H9 (cell line): ENCODE results near the gene ATRNL1. TPM values are rescaled to one million over a fixed set of nuclear protein-coding genes. Genes with fewer than 3 reads are reported as not detected.

Source experiments
- DNase-seq: peaks from one replicate; pipeline ENCODE4 v3.0.0-alpha.2; 2017
- H2AFZ ChIP-seq: one replicate; pipeline ENCODE4 v1.6.1; 2013; ENCODE audit warnings: mild to moderate bottlenecking, low read length, control low read depth, moderate library complexity
- H2AK5ac ChIP-seq: 2 replicates; pipeline ENCODE4 v1.6.1; 2013; ENCODE audit warnings: low read length, control low read depth, mixed read lengths; ENCODE audit not compliant: insufficient read length
- H2BK120ac ChIP-seq: one replicate; pipeline ENCODE4 v1.6.1; 2013; ENCODE audit warnings: low read depth, mild to moderate bottlenecking, low read length, control low read depth, inconsistent platforms; ENCODE audit not compliant: poor library complexity, severe bottlenecking
- H2BK12ac ChIP-seq: 2 replicates; pipeline ENCODE4 v1.6.1; 2013; ENCODE audit warnings: low read length, control low read depth, mixed read lengths, low read depth; ENCODE audit not compliant: insufficient read length
- H2BK15ac ChIP-seq: 2 replicates; pipeline ENCODE4 v1.6.1; 2013; ENCODE audit warnings: low read depth, low read length, control low read depth
- H2BK20ac ChIP-seq: one replicate; pipeline ENCODE4 v1.6.1; 2013; ENCODE audit warnings: low read depth, mild to moderate bottlenecking, low read length, control low read depth, inconsistent platforms; ENCODE audit not compliant: poor library complexity, severe bottlenecking
- H2BK5ac ChIP-seq: 2 replicates; pipeline ENCODE4 v1.6.1; 2013; ENCODE audit warnings: low read length, control low read depth, mixed read lengths; ENCODE audit not compliant: insufficient read length
- H3K14ac ChIP-seq: 2 replicates; pipeline ENCODE4 v1.6.1; 2013; ENCODE audit warnings: low read length, control low read depth; ENCODE audit not compliant: insufficient read depth
- H3K18ac ChIP-seq: 2 replicates; pipeline ENCODE4 v1.6.1; 2013; ENCODE audit warnings: low read depth, mild to moderate bottlenecking, mixed read lengths, low read length, control low read depth; ENCODE audit not compliant: insufficient read length
- H3K23ac ChIP-seq: 2 replicates; pipeline ENCODE4 v1.6.1; 2013; ENCODE audit warnings: low read length, control low read depth, mixed read lengths, low read depth; ENCODE audit not compliant: insufficient read length
- H3K23me2 ChIP-seq: 2 replicates; pipeline ENCODE4 v1.6.1; 2013; ENCODE audit warnings: low read depth, mild to moderate bottlenecking, mixed read lengths, low read length, control low read depth; ENCODE audit not compliant: insufficient read length, poor library complexity, severe bottlenecking
- H3K27ac ChIP-seq: 2 replicates; pipeline ENCODE4 v1.5.1; 2013; ENCODE audit warnings: low read length, control low read depth, mixed read lengths, low read depth; ENCODE audit not compliant: insufficient read length
- H3K27me3 ChIP-seq: 2 replicates; pipeline ENCODE4 v1.6.1; 2013; ENCODE audit warnings: low read length, control low read depth, inconsistent platforms; ENCODE audit not compliant: insufficient read depth
- H3K4ac ChIP-seq: 2 replicates; pipeline ENCODE4 v1.6.1; 2013; ENCODE audit warnings: low read depth, mild to moderate bottlenecking, control low read depth, inconsistent platforms, low read length, moderate library complexity
- H3K4me1 ChIP-seq: 2 replicates; pipeline ENCODE4 v1.6.1; 2013; ENCODE audit warnings: low read length, control low read depth, inconsistent platforms; ENCODE audit not compliant: insufficient read depth
- H3K4me2 ChIP-seq: 2 replicates; pipeline ENCODE4 v1.6.1; 2013; ENCODE audit warnings: low read length, control low read depth, mixed read lengths; ENCODE audit not compliant: insufficient read length, insufficient read depth
- H3K56ac ChIP-seq: 2 replicates; pipeline ENCODE4 v1.6.1; 2013; ENCODE audit warnings: low read depth, mild to moderate bottlenecking, mixed read lengths, low read length, control low read depth; ENCODE audit not compliant: insufficient read length
- H3K79me1 ChIP-seq: 2 replicates; pipeline ENCODE4 v1.6.1; 2013; ENCODE audit warnings: low read depth, mild to moderate bottlenecking, moderate library complexity, low read length, control low read depth, inconsistent platforms; ENCODE audit not compliant: insufficient read depth, poor library complexity, severe bottlenecking
- H3K79me2 ChIP-seq: 2 replicates; pipeline ENCODE4 v1.6.1; 2013; ENCODE audit warnings: low read length, control low read depth, inconsistent platforms; ENCODE audit not compliant: insufficient read depth
- H3K9ac ChIP-seq: 2 replicates; pipeline ENCODE4 v1.6.1; 2013; ENCODE audit warnings: low read length, control low read depth, mixed read lengths; ENCODE audit not compliant: insufficient read length; ENCODE audit errors: extremely low read depth
- H3K9me3 ChIP-seq: one replicate; pipeline ENCODE4 v1.6.1; 2013; ENCODE audit warnings: low read depth, low read length, inconsistent platforms; ENCODE audit not compliant: control insufficient read depth
- H3T11ph ChIP-seq: one replicate; pipeline ENCODE4 v1.6.1; 2013; ENCODE audit warnings: mild to moderate bottlenecking, low read length, control low read depth, inconsistent platforms
- H4K20me1 ChIP-seq: one replicate; pipeline ENCODE4 v1.6.1; 2013; ENCODE audit not compliant: control insufficient read depth, insufficient read length, insufficient read depth
- H4K5ac ChIP-seq: 2 replicates; pipeline ENCODE4 v1.6.1; 2013; ENCODE audit warnings: low read depth, mild to moderate bottlenecking, mixed read lengths, low read length, control low read depth; ENCODE audit not compliant: insufficient read length
- H4K8ac ChIP-seq: replicated peaks from 2 replicates; pipeline ENCODE4 v1.6.1; 2013; ENCODE audit warnings: low read length, control low read depth, mixed read lengths, low read depth; ENCODE audit not compliant: insufficient read length
- H4K91ac ChIP-seq: 2 replicates; pipeline ENCODE4 v1.6.1; 2013; ENCODE audit warnings: low read depth, mild to moderate bottlenecking, moderate library complexity, mixed read lengths, low read length, control low read depth; ENCODE audit not compliant: insufficient read length
- H3K27ac Mint-ChIP-seq, 3 experiments: 2 replicates in 2 of 3; 3 replicates in 1 of 3; pipeline ENCODE4 v1.8.0; 2020 to 2021; ENCODE audit warnings: mixed read lengths in 3 of 3, mild to moderate bottlenecking in 1 of 3, moderate library complexity in 1 of 3
- H3K27me3 Mint-ChIP-seq: 2 replicates; pipeline ENCODE4 v1.8.0; 2021; ENCODE audit warnings: low read depth, mild to moderate bottlenecking, moderate library complexity, mixed read lengths
- H3K36me3 Mint-ChIP-seq, 3 experiments: 2 replicates in 2 of 3; 3 replicates in 1 of 3; pipeline ENCODE4 v1.8.0; 2020 to 2021; ENCODE audit warnings: low read depth in 3 of 3, mixed read lengths in 3 of 3; ENCODE audit not compliant: insufficient read depth in 1 of 3
- H3K4me1 Mint-ChIP-seq, 2 experiments: 2 replicates each; pipeline ENCODE4 v1.8.0; 2020; ENCODE audit warnings: mixed read lengths in 2 of 2
- H3K4me3 Mint-ChIP-seq, 2 experiments: 2 replicates in 1 of 2; 3 replicates in 1 of 2; pipeline ENCODE4 v1.8.0; 2020 to 2021; ENCODE audit warnings: mild to moderate bottlenecking in 2 of 2, mixed read lengths in 2 of 2, moderate library complexity in 1 of 2
- H3K9me3 Mint-ChIP-seq, 2 experiments: 2 replicates in 1 of 2; 3 replicates in 1 of 2; pipeline ENCODE4 v1.8.0; 2020; ENCODE audit warnings: mild to moderate bottlenecking in 2 of 2, mixed read lengths in 2 of 2, moderate library complexity in 1 of 2
- WGBS: extraction: QIAGEN DNeasy Blood & Tissue Kit; methylation state at CpG from one replicate; pipeline ENCODE4 v1.1.7; 2013; ENCODE audit warnings: missing lambda C conversion rate, low lambda C conversion rate, mixed read lengths; ENCODE audit not compliant: insufficient read length; ENCODE audit errors: extremely low coverage; 5-methylcytosine and 5-hydroxymethylcytosine counted together
- total RNA-seq: library from RNA; stranded (reverse); gene quantifications from 2 replicates; pipeline ENCODE4 v1.2.1, GENCODE V29; 2021
- TF ChIP-seq, protein P1 (sequence below): fragments of 200-600 bp; sonication (generic); conservative IDR thresholded peaks from 3 replicates; pipeline ENCODE4 v1.8.0; 2021; ENCODE audit warnings: antibody characterized with exemption, mild to moderate bottlenecking

ATRNL1 gene
- total RNA-seq, 1 experiment from 2014 or later, result 9.2 TPM

DNA sequence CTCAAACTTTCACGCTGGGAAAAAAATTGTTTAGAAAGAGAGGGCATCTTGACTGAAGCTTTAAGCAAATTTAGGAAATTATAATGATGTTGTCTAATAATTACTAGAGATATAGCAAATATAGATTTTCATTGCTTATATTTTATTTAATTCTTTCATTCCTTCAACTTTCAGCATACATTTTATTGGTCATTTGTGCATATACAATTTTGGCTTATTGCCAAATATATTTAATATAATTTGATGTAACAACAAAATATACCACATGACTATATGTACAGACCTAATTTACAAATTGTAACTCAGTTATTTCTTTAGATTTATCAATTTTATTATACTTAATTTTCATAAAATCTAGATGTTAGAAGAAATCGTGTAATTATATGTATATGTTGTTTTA lies 390.1 kb downstream of the ATRNL1 start:
- H3K4me1 Mint-ChIP-seq, result no peaks in the 10 kb centered on the region
- no peaks in the 10 kb centered on the region for H3K27me3 Mint-ChIP-seq
- no peaks in the 10 kb centered on the region for H3K79me1 ChIP-seq

More for the DNA sequence above, 390.1 kb downstream of the ATRNL1 start:
- H3K27ac ChIP-seq, result no peak overlapping the region
- no peak for DNase-seq
- no peak overlapping the region for H3K18ac ChIP-seq
- H3K4me1 ChIP-seq, result no peaks in the 10 kb centered on the region
- TF ChIP-seq, protein P1, sequence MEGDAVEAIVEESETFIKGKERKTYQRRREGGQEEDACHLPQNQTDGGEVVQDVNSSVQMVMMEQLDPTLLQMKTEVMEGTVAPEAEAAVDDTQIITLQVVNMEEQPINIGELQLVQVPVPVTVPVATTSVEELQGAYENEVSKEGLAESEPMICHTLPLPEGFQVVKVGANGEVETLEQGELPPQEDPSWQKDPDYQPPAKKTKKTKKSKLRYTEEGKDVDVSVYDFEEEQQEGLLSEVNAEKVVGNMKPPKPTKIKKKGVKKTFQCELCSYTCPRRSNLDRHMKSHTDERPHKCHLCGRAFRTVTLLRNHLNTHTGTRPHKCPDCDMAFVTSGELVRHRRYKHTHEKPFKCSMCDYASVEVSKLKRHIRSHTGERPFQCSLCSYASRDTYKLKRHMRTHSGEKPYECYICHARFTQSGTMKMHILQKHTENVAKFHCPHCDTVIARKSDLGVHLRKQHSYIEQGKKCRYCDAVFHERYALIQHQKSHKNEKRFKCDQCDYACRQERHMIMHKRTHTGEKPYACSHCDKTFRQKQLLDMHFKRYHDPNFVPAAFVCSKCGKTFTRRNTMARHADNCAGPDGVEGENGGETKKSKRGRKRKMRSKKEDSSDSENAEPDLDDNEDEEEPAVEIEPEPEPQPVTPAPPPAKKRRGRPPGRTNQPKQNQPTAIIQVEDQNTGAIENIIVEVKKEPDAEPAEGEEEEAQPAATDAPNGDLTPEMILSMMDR, result no peak
- no peak overlapping the region for H3K4me2 ChIP-seq
- H3K56ac ChIP-seq, result no peak overlapping the region
- no peak overlapping the region for H3K4ac ChIP-seq
- Mint-ChIP-seq H3K9me3 (peaks cover 0 to 3% of the 10 kb centered on the region in 2 experiments; a peak in 1 of 5 replicates), H3K27ac (no peak overlapping the region), H3K36me3 (no peaks in the 10 kb centered on the region), H3K4me3 (no peak overlapping the region)
- no peak overlapping the region for H2BK120ac ChIP-seq
- no peaks in the 10 kb centered on the region for H3K23me2 ChIP-seq
- H4K20me1 ChIP-seq, result no peaks in the 10 kb centered on the region
- H3K79me2 ChIP-seq, result no peaks in the 10 kb centered on the region
- H3K9ac ChIP-seq, result no peak overlapping the region
- no peaks in the 10 kb centered on the region for H3K27me3 ChIP-seq
- H4K91ac ChIP-seq, result no peak overlapping the region
- H2AFZ ChIP-seq, result no peak overlapping the region
- WGBS, result no CpG with 5 or more reads among the region's 2 CpGs
- no peak overlapping the region for H3K23ac ChIP-seq
- no peak overlapping the region for H3K14ac ChIP-seq
- H3K9me3 ChIP-seq, result no peaks in the 10 kb centered on the region
- H2BK15ac ChIP-seq, result no peak overlapping the region
- H3T11ph ChIP-seq, result no peak overlapping the region
- H4K5ac ChIP-seq, result no peak overlapping the region
- H2AK5ac ChIP-seq, result no peak overlapping the region
- H2BK12ac ChIP-seq, result no peak overlapping the region
- H2BK5ac ChIP-seq, result no peak overlapping the region
- no peak overlapping the region for H4K8ac ChIP-seq
- no peak overlapping the region for H2BK20ac ChIP-seq
